Activated naive CD8-positive, alpha-beta T cell (primary cell): ENCODE measurements around the gene TES.
"Not testable (repeated sequence)": the region's sequence is repeated elsewhere in the genome, so short reads cannot be mapped to it uniquely, and the experiment has no call there.

Experiments used
- H3K27ac Mint-ChIP-seq: one replicate; pipeline ENCODE4 v1.8.0; 2021; ENCODE audit warnings: mixed read lengths
- H3K27me3 Mint-ChIP-seq: one replicate; pipeline ENCODE4 v1.8.0; 2021; ENCODE audit warnings: mixed read lengths
- H3K36me3 Mint-ChIP-seq: one replicate; pipeline ENCODE4 v1.8.0; 2021; ENCODE audit warnings: mixed read lengths
- H3K4me1 Mint-ChIP-seq: one replicate; pipeline ENCODE4 v1.8.0; 2021; ENCODE audit warnings: low read depth, mixed read lengths
- H3K4me3 Mint-ChIP-seq: one replicate; pipeline ENCODE4 v1.8.0; 2021; ENCODE audit warnings: mild to moderate bottlenecking, mixed read lengths
- H3K9me3 Mint-ChIP-seq: one replicate; pipeline ENCODE4 v1.8.0; 2021; ENCODE audit warnings: low read depth, mixed read lengths

Gene TES

DNA sequence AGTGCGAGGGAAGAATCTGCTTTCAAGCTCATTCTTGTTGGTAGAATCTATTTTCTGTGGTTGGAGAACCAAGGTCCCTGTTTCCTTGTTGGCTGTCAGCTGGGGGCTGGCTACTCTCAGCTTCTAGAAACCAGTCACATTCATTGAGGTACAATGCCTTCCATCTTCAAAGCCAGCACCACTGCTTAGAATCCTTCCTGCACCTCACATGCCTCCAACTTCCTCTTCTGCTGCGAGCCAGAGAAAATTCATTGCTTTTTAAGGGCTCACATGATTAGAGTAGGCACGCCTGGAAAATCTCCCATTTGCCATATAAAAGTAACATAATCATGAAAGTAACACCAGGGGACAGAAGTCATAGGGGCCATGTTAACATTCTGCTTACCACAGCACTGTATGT, 28.7 kb downstream of the TES start:
- H3K4me1 Mint-ChIP-seq, result peaks cover 63% of the 10 kb centered on the region
- H3K27me3 Mint-ChIP-seq, result no peaks in the 10 kb centered on the region

DNA sequence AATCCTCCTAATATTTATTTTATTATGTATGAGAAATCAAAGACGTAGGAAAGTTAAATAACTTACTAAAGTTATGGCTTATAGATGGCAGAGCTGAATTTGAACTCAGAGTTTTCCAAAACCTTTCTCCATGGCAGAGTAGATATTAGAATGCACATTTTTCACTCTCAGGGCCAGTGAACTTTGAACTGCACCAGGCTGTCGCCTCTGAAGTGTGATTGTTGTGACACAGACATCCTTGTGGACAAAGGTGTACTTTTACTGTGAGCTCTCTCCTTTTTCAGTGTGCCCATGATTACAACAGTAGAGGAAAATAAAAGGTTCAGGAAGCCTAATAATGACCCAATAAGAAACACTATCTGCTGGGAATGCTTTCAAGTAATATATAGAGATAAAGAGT, 29.1 kb downstream of the TES start:
- Mint-ChIP-seq H3K27me3 (no peaks in the 10 kb centered on the region), H3K4me1 (peaks cover 60% of the 10 kb centered on the region), H3K27ac (peak overlapping the region; percentile 89), H3K9me3 (no peaks in the 10 kb centered on the region), H3K36me3 (peaks cover 10% of the 10 kb centered on the region), H3K4me3 (no peak overlapping the region)

More for the DNA sequence above, 28.7 kb downstream of the TES start:
- Mint-ChIP-seq H3K4me3 (peak overlapping the region; percentile 42), H3K27ac (peak overlapping the region; percentile 89), H3K36me3 (peaks cover 8% of the 10 kb centered on the region), H3K9me3 (no peaks in the 10 kb centered on the region)

DNA sequence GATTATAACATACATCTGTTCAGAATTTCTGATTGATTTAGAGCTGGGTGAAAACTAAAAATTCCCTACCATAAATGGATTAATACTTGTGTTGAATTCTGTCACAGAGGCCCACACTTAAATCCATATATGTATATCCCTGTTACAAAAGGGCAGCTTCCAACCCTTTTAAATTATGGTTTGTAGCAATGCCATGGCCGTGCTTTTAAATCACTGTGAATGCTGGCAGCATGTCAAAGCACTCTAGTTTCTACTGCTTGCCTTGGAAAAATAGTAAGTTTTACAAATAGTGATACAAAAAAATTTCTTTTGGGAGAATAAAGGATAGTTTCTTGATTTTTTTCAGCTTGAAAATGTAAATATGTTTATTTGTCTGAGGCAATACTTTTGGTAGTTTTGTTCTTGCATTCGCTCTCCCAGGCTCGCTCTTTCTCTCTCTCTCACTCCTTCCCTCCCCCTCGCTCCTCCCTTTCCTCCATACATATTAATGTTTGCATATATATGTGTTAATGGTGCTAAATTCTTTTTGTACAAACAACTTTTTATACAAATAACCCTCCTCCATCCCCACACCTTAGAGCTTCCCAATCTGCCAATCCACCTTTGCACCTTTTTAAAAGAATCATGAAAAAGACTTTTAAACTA, 29.8 kb downstream of the TES start:
- H3K36me3 Mint-ChIP-seq, result peaks cover 11% of the 10 kb centered on the region
- H3K4me3 Mint-ChIP-seq, result no peak overlapping the region
- peak overlapping the region; percentile 35 for H3K27ac Mint-ChIP-seq
- no peaks in the 10 kb centered on the region for H3K9me3 Mint-ChIP-seq
- H3K4me1 Mint-ChIP-seq, result peaks cover 54% of the 10 kb centered on the region
- H3K27me3 Mint-ChIP-seq, result no peaks in the 10 kb centered on the region

DNA sequence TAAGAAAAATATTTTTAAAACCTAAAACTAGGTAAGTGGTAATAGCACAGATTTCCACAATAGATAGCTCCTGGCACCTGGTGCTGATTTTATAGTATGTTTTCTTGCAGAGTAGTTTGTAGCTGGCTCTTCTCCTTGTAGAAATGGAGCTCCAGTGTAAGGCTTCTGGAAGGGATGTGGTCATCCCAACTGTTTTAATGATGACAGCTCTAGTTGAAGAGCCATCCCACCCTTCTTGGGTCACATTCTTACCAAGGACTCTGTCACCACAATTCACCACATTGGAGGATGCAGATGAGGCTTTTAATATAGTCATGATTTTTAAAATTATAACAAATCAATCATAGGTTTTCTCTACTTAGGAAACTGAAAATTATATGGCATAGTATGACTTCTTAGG, 31.0 kb downstream of the TES start:
- H3K4me3 Mint-ChIP-seq, result no peak overlapping the region
- no peaks in the 10 kb centered on the region for H3K9me3 Mint-ChIP-seq
- peak overlapping the region; percentile 19 for H3K27ac Mint-ChIP-seq
- H3K36me3 Mint-ChIP-seq, result peaks cover 19% of the 10 kb centered on the region
- H3K27me3 Mint-ChIP-seq, result no peaks in the 10 kb centered on the region
- H3K4me1 Mint-ChIP-seq, result peaks cover 55% of the 10 kb centered on the region

DNA sequence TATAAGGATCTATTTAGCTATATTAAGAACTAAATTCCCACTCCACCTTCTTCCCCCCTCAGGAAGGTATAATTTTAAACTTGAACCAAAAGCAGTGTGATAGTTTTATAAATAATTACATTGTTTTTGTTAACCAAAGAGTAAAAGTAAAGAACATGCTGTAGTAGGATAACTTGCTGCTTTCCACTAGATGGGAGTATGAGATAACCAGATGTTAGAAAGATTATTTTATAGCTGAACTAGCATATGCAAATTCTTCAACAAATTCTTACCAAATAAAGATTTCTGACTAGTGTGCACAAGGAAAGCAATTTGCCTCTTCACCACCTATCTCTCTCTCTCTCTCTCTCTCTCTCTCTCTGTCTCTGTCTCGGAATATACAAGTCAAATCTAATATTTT, 31.8 kb downstream of the TES start:
- Mint-ChIP-seq H3K4me1 (peaks cover 59% of the 10 kb centered on the region), H3K27me3 (no peaks in the 10 kb centered on the region), H3K4me3 (no peak overlapping the region), H3K27ac (peak overlapping the region; percentile 31), H3K36me3 (peaks cover 24% of the 10 kb centered on the region), H3K9me3 (no peaks in the 10 kb centered on the region)

DNA sequence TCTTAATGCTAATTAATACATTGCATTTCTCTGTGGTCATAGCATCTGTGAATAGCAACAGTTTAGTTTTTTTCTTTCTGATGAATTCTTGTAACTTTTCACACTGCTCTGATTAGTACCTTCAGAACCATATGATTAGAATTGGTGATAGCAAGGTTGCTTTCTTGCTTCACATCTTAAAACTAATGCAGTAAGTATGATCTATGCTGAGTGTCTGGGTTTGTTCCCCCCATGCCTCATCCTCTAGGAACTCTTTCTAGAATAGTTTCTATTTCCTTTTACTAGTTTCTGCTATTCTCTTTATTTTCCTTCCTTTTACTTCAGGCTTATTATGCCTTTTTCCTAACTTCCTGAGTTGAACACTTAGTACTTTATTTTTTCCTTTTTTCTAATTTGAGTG, 32.4 kb downstream of the TES start:
- Mint-ChIP-seq H3K27ac (peak overlapping the region; percentile 9), H3K4me1 (peaks cover 53% of the 10 kb centered on the region), H3K4me3 (no peak overlapping the region), H3K9me3 (no peaks in the 10 kb centered on the region), H3K36me3 (peaks cover 24% of the 10 kb centered on the region), H3K27me3 (no peaks in the 10 kb centered on the region)

DNA sequence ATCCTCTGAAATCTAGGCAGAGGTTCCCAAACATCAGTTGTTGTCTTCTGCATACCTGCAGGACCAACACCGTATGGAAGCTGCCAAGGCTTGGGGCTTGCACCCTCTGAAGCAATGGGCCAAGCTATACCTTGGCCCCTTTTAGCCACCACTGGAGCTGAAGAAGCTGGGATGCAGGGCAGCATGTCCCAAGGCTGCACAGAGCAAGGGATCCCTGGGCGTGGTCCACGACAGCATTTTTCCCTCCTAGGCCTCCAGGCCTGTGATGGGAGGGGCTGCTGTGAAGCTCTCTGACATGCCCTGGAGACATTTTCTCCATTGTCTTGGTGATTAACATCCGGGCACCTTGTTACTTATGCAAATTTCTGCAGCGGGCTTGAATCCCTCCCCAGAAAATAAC, 34.5 kb downstream of the TES start:
- not testable (repeated sequence) for H3K9me3 Mint-ChIP-seq, H3K4me3 Mint-ChIP-seq, H3K27ac Mint-ChIP-seq, H3K27me3 Mint-ChIP-seq
- H3K4me1 Mint-ChIP-seq, result peaks cover 43% of the 10 kb centered on the region
- peaks cover 24% of the 10 kb centered on the region for H3K36me3 Mint-ChIP-seq

DNA sequence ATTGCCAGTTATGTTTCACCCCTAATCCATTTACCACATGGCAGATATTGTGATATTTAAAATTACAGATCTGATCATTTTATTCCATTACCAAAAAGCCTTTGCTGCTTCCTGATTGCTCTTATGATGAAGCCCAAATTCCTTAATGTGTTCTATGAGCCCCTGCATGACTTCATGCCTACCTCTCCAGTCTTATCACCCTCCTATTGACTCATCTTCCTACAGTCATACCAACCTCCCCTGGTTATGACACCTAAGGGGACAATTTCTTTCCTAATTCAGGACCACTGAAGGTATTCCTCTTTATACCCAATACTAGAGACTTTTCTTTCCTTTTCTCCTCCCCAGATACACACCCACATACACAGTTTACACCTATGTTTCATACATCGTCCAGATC, 36.0 kb downstream of the TES start:
- Mint-ChIP-seq H3K27ac (peak overlapping the region; percentile 36), H3K4me1 (peaks cover 34% of the 10 kb centered on the region), H3K36me3 (peaks cover 24% of the 10 kb centered on the region), H3K27me3 (no peaks in the 10 kb centered on the region), H3K4me3 (no peak overlapping the region), H3K9me3 (no peaks in the 10 kb centered on the region)

DNA sequence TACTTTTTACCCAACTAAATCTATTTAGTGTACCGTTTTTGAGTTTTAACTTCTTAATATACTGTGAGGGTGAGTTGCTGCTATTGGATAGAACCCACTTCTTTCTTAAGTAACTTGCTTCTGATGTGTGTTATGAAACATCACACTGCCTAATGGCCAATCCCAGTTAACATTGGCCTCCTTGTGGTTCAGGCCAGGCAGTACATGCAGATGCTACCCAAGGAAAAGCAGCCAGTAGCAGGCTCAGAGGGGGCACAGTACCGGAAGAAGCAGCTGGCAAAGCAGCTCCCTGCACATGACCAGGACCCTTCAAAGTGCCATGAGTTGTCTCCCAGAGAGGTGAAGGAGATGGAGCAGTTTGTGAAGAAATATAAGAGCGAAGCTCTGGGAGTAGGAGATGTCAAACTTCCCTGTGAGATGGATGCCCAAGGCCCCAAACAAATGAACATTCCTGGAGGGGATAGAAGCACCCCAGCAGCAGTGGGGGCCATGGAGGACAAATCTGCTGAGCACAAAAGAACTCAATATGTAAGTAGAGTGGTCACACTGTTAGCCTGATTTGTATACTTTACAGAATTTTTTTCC, 39.7 kb downstream of the TES start:
- peak overlapping the region; percentile 56 for H3K27ac Mint-ChIP-seq
- H3K27me3 Mint-ChIP-seq, result no peaks in the 10 kb centered on the region
- H3K4me1 Mint-ChIP-seq, result peaks cover 33% of the 10 kb centered on the region
- no peaks in the 10 kb centered on the region for H3K9me3 Mint-ChIP-seq
- no peak overlapping the region for H3K4me3 Mint-ChIP-seq
- H3K36me3 Mint-ChIP-seq, result peaks cover 20% of the 10 kb centered on the region

DNA sequence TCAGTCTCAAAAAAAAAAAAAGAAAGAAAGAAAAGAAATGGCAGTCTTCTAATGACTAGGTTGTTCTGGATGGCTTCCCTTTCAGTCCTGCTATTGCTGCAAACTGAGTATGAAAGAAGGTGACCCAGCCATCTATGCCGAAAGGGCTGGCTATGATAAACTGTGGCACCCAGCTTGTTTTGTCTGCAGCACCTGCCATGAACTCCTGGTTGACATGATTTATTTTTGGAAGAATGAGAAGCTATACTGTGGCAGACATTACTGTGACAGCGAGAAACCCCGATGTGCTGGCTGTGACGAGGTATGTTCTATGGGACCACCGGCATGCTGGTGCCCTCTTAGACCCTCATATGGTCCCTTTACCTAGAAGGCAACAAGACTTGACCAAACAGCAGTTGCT, 41.3 kb downstream of the TES start:
- H3K4me1 Mint-ChIP-seq, result peaks cover 22% of the 10 kb centered on the region
- H3K27me3 Mint-ChIP-seq, result no peaks in the 10 kb centered on the region
- peak overlapping the region; percentile 31 for H3K27ac Mint-ChIP-seq
- H3K36me3 Mint-ChIP-seq, result peaks cover 8% of the 10 kb centered on the region
- H3K4me3 Mint-ChIP-seq, result no peak overlapping the region
- no peaks in the 10 kb centered on the region for H3K9me3 Mint-ChIP-seq

DNA sequence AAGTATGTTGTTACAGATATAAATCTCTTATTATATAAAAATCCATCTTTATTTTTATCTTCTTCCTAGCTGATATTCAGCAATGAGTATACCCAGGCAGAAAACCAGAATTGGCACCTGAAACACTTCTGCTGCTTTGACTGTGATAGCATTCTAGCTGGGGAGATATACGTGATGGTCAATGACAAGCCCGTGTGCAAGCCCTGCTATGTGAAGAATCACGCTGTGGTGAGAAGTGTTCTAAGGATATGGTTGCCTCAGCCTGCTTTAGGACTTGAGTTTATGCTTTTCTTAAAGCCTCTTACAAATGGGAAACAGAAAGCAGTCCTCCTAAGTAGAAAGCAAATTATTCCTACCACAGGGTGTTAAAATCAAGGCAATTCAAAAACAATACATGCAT, 41.9 kb downstream of the TES start:
- no peak overlapping the region for H3K4me3 Mint-ChIP-seq
- no peaks in the 10 kb centered on the region for H3K27me3 Mint-ChIP-seq
- peaks cover 6% of the 10 kb centered on the region for H3K36me3 Mint-ChIP-seq
- peak overlapping the region; percentile 19 for H3K27ac Mint-ChIP-seq
- H3K9me3 Mint-ChIP-seq, result no peaks in the 10 kb centered on the region
- peaks cover 19% of the 10 kb centered on the region for H3K4me1 Mint-ChIP-seq

DNA sequence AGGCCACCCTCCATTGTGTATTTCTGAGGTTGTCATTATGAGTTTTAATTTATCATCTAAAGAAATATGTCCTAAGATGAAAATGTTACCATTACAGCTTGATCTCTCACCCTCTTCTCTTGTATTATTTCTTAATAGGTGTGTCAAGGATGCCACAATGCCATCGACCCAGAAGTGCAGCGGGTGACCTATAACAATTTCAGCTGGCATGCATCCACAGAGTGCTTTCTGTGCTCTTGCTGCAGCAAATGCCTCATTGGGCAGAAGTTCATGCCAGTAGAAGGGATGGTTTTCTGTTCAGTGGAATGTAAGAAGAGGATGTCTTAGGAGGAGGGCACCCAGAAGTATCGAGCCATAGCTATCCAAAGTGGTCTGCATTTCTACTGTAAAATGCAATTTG, 46.8 kb downstream of the TES start:
- Mint-ChIP-seq H3K9me3 (no peaks in the 10 kb centered on the region), H3K4me1 (peaks cover 21% of the 10 kb centered on the region), H3K27ac (peak overlapping the region; percentile 2), H3K27me3 (no peaks in the 10 kb centered on the region), H3K4me3 (no peak overlapping the region), H3K36me3 (peaks cover 10% of the 10 kb centered on the region)

DNA sequence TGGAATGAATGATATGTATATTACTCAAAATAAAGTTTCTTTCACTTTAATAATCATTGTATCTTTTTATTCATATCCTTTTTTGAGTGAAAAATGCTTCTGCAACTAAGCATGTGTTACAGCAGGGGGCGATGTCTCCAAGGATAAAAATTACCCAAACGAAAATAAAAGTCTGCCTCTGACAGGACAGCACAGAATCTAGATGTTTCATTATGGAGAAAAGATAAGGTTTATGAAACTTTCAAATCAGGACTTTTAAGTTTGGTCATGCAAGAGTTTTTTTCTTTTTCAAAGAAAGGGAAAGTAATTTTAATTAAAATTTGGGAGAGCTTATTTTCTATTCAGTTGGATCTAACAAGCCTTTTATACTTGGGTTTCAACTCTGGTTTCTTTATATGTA, 48.4 kb downstream of the TES start:
- peak overlapping the region; percentile 51 for H3K27ac Mint-ChIP-seq
- no peak overlapping the region for H3K4me3 Mint-ChIP-seq
- no peaks in the 10 kb centered on the region for H3K27me3 Mint-ChIP-seq
- H3K36me3 Mint-ChIP-seq, result peaks cover 6% of the 10 kb centered on the region
- no peaks in the 10 kb centered on the region for H3K9me3 Mint-ChIP-seq
- H3K4me1 Mint-ChIP-seq, result peaks cover 17% of the 10 kb centered on the region

DNA sequence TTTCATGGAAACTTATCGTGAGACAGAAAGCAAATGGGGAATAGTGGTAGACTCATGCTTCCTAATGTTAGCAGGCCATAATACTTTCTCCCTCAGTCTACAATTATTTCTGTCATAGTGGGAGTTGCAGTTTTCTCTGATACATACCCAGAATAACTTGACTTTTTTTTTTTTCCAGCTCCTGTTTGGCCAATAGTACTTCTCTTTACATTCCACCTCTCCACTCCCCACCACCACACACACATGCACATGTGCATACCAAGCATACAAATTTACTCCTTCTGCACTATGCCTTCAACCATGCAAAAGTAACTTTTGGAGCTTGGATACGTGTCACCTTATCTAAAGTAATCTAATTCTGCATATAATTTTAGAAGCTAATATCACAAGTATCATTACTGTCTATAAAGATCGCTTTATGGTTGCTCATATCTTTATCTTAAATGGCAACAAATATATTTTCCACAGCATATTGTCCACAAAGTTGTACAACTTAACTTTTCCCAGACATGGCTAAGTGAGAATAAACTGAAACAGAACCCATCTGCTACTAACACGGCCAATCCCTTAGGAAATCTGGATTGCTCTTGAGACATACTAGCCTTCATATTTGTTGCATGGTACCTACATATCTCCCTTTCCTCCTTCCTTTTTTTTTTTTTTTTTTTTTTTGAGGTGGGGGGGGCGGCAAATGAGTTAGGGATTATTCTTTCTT, 49.0 kb downstream of the TES start:
- peak overlapping the region; percentile 6 for H3K27ac Mint-ChIP-seq
- H3K9me3 Mint-ChIP-seq, result no peaks in the 10 kb centered on the region
- no peak overlapping the region for H3K4me3 Mint-ChIP-seq
- H3K4me1 Mint-ChIP-seq, result peaks cover 15% of the 10 kb centered on the region
- no peaks in the 10 kb centered on the region for H3K27me3 Mint-ChIP-seq
- H3K36me3 Mint-ChIP-seq, result peaks cover 4% of the 10 kb centered on the region

DNA sequence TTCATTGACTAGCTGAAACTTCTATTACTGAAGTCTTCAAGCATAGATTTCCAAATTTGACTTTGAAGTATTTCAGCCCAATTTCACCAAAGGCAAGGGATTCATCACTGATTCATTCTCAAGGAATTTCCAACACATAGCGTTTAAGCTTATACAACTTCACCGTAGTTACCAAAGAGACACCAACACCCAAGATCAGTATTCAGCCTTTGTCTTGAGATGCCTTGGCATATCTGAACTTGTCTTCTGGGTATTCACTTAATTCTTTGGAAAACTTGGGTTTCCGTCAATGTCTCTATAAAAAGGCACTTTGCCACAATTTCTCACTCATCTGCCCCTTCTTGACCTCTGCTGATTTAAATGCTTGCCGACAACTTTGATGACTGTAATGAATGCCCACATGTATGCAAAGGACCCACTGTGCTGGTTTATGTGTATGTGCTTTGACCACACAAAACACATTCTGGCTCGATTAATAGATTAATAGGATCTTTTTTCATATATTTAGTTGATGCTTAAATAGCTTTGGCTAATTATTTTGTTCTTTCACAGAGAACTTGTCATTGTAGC, 49.6 kb downstream of the TES start:
- Mint-ChIP-seq H3K27ac (peak overlapping the region; percentile 6), H3K4me1 (peaks cover 12% of the 10 kb centered on the region), H3K9me3 (no peaks in the 10 kb centered on the region)

More for the DNA sequence above, 49.6 kb downstream of the TES start:
- Mint-ChIP-seq H3K4me3 (no peak overlapping the region), H3K27me3 (no peaks in the 10 kb centered on the region), H3K36me3 (peaks cover 4% of the 10 kb centered on the region)
